22Rv1 (cell line): ENCODE data around the gene RALBP1.

Experiments used
- CTCF ChIP-seq: fragments of 450-650 bp; IDR thresholded peaks from 2 replicates; pipeline ENCODE4 v1.5.1; 2017; ENCODE audit warnings: mild to moderate bottlenecking
- ZFX ChIP-seq: fragments of 450-650 bp; IDR thresholded peaks from 2 replicates; pipeline ENCODE4 v1.6.1; 2017; ENCODE audit warnings: antibody characterized with exemption, borderline replicate concordance

GRCh38 chr18:9519399-9519798, 44.1 kb downstream of the RALBP1 start:
- TF ChIP-seq CTCF (no peak), ZFX (no peak)
